ENCODE results near the gene ELOVL3. TPM values are rescaled to one million over a fixed set of nuclear protein-coding genes. Genes with fewer than 3 reads are reported as not detected.

Gene ELOVL3
- total and polyA plus RNA-seq, 2 experiments from 2014 or later = 0.10 TPM; not detected in 1

- TF ChIP-seq CTCF (IDR thresholded peaks at IDR 0.05; ENCODE audit: low read depth, low read length) = no peak
- Histone ChIP-seq H3K27me3 (no peaks in the 10 kb centered on the region), H3K4me1 (ENCODE audit: low read depth) (peaks cover 18% of the 10 kb centered on the region), H3K36me3 (peaks cover 3% of the 10 kb centered on the region), H3K27ac (peak overlapping the region; percentile 83), H3K9me3 (ENCODE audit: low read depth) (no peaks in the 10 kb centered on the region), H3K4me3 (no peak overlapping the region)
- DNase-seq (ENCODE audit: low read depth in 1 of 2, low spot score in 1 of 2) = peak in 1 of 2 donors; percentile 21
These were observed 42.9 kb downstream of the ELOVL3 start for GRCh38 chr10:102269017-102269416.

GRCh38 chr10:102274062-102274461, 48.0 kb downstream of the ELOVL3 start:
- Histone ChIP-seq H3K27me3 (no peaks in the 10 kb centered on the region), H3K4me1 (ENCODE audit: low read depth) (peaks cover 16% of the 10 kb centered on the region), H3K4me3 (no peak overlapping the region), H3K27ac (no peak overlapping the region), H3K9me3 (ENCODE audit: low read depth) (no peaks in the 10 kb centered on the region), H3K36me3 (no peaks in the 10 kb centered on the region)
- no peak for DNase-seq (ENCODE audit: low read depth in 1 of 2, low spot score in 1 of 2)
- no peak for TF ChIP-seq CTCF (IDR thresholded peaks at IDR 0.05; ENCODE audit: low read depth, low read length)

GRCh38 chr10:102275343-102275742, 49.2 kb downstream of the ELOVL3 start:
- Histone ChIP-seq H3K4me3 (no peak overlapping the region), H3K9me3 (ENCODE audit: low read depth) (no peaks in the 10 kb centered on the region), H3K4me1 (ENCODE audit: low read depth) (peaks cover 24% of the 10 kb centered on the region), H3K36me3 (no peaks in the 10 kb centered on the region), H3K27ac (peak overlapping the region; percentile 73), H3K27me3 (no peaks in the 10 kb centered on the region)
- no peak for TF ChIP-seq CTCF (IDR thresholded peaks at IDR 0.05; ENCODE audit: low read depth, low read length)
- no peak for DNase-seq (ENCODE audit: low read depth in 1 of 2, low spot score in 1 of 2)

GRCh38 chr10:102279104-102279503, 53.0 kb downstream of the ELOVL3 start:
- no peak for DNase-seq (ENCODE audit: low read depth in 1 of 2, low spot score in 1 of 2)
- TF ChIP-seq CTCF (IDR thresholded peaks at IDR 0.05; ENCODE audit: low read depth, low read length) = no peak
- Histone ChIP-seq H3K9me3 (ENCODE audit: low read depth) (no peaks in the 10 kb centered on the region), H3K4me1 (ENCODE audit: low read depth) (peaks cover 51% of the 10 kb centered on the region), H3K4me3 (no peak overlapping the region), H3K36me3 (no peaks in the 10 kb centered on the region), H3K27me3 (no peaks in the 10 kb centered on the region), H3K27ac (peak overlapping the region; percentile 91)

Other genes with a start within 250 kb of the ELOVL3 start
- 5.0 and 7.1 TPM in 2 replicates for gene ARMH3, start 170.1 kb upstream of the ELOVL3 start, total RNA-seq
- gene ARMH3, start 170.1 kb upstream of the ELOVL3 start, polyA plus RNA-seq = 11.8 and 17.2 TPM in 2 replicates
- gene HPS6, start 160.9 kb upstream of the ELOVL3 start, total RNA-seq = 35.2 and 44.4 TPM in 2 replicates
- 23.6 and 26.6 TPM in 2 replicates for gene HPS6, start 160.9 kb upstream of the ELOVL3 start, polyA plus RNA-seq
- 109 and 112 TPM in 2 replicates for gene LDB1, start 105.9 kb upstream of the ELOVL3 start, total RNA-seq
- gene LDB1, start 105.9 kb upstream of the ELOVL3 start, polyA plus RNA-seq = 42.2 and 44.3 TPM in 2 replicates
- 21.5 and 22.9 TPM in 2 replicates for gene PPRC1, start 93.3 kb upstream of the ELOVL3 start, total RNA-seq
- gene PPRC1, start 93.3 kb upstream of the ELOVL3 start, polyA plus RNA-seq = 22.6 and 31.6 TPM in 2 replicates
- 52.3 and 62.2 TPM in 2 replicates for gene NOLC1, start 73.9 kb upstream of the ELOVL3 start, total RNA-seq
- 56.2 and 74.2 TPM in 2 replicates for gene NOLC1, start 73.9 kb upstream of the ELOVL3 start, polyA plus RNA-seq
- gene PITX3, start 15.2 kb downstream of the ELOVL3 start, total RNA-seq = 5.5 and 14.3 TPM in 2 replicates
- gene PITX3, start 15.2 kb downstream of the ELOVL3 start, polyA plus RNA-seq = 7.9 and 19.2 TPM in 2 replicates
- gene GBF1, start 19.2 kb downstream of the ELOVL3 start, total RNA-seq = 51.4 and 75.6 TPM in 2 replicates
- gene GBF1, start 19.2 kb downstream of the ELOVL3 start, polyA plus RNA-seq = 42.1 and 62.1 TPM in 2 replicates
- 21.5 and 29.8 TPM in 2 replicates for gene NFKB2, start 169.4 kb downstream of the ELOVL3 start, total RNA-seq
- 10.6 and 10.8 TPM in 2 replicates for gene NFKB2, start 169.4 kb downstream of the ELOVL3 start, polyA plus RNA-seq
- 19.8 and 24.7 TPM in 2 replicates for gene PSD, start 192.5 kb downstream of the ELOVL3 start, total RNA-seq
- 13.2 and 18.5 TPM in 2 replicates for gene PSD, start 192.5 kb downstream of the ELOVL3 start, polyA plus RNA-seq
- gene FBXL15, start 194.5 kb downstream of the ELOVL3 start, total RNA-seq = 36.3 and 46.6 TPM in 2 replicates
- 40.9 and 46.3 TPM in 2 replicates for gene FBXL15, start 194.5 kb downstream of the ELOVL3 start, polyA plus RNA-seq
- 113 and 134 TPM in 2 replicates for gene CUEDC2, start 206.3 kb downstream of the ELOVL3 start, total RNA-seq
- 190 and 193 TPM in 2 replicates for gene CUEDC2, start 206.3 kb downstream of the ELOVL3 start, polyA plus RNA-seq
- not detected in 2 replicates for gene C10orf95, start 225.2 kb downstream of the ELOVL3 start, total RNA-seq
- 1.7 and 2.0 TPM in 2 replicates for gene C10orf95, start 225.2 kb downstream of the ELOVL3 start, polyA plus RNA-seq

Data from cardiac muscle cell (in vitro differentiated cells and primary cell).